Tibial artery (tissue), 4 donors: ENCODE measurements around the gene CDC45.
A peak's percentile ranks its signal among the peaks of the same experiment; 100 is the strongest.
"Not testable (repeated sequence)": the region's sequence is repeated elsewhere in the genome, so short reads cannot be mapped to it uniquely, and the experiment has no call there.

ENCODE experiments used
- DNase-seq, 2 donors: peaks; one replicate each; pipeline ENCODE4 v3.0.0-alpha.2; 2019
- H3K27ac ChIP-seq, 2 donors: fragments of 200-600 bp; sonication (generic) in 1 of 2; 1 replicate in 1 of 2; 2 replicates in 1 of 2; pipeline ENCODE4 v1.5.1; 2018 to 2019; ENCODE audit warnings: mild to moderate bottlenecking in 1 of 2
- H3K27me3 ChIP-seq, 2 donors: fragments of 200-600 bp; sonication (generic) in 1 of 2; one replicate each; pipeline versions ENCODE4 v1.5.1 to v1.6.0; 2016 to 2019
- H3K36me3 ChIP-seq, 3 donors: fragments of 200-600 bp; sonication (generic) in 2 of 3; one replicate each; pipeline ENCODE4 v1.5.1; 2016 to 2019; ENCODE audit warnings: mild to moderate bottlenecking in 2 of 3
- H3K4me1 ChIP-seq, 4 donors: fragments of 200-600 bp; sonication (generic) in 2 of 4; 1 replicate in 3 of 4; 2 replicates in 1 of 4; pipeline ENCODE4 v1.5.1; 2016 to 2019
- H3K4me3 ChIP-seq, 2 donors: fragments of 200-600 bp; sonication (generic) in 1 of 2; 1 replicate in 1 of 2; 2 replicates in 1 of 2; pipeline ENCODE4 v1.5.1; 2018 to 2019; ENCODE audit warnings: mild to moderate bottlenecking in 2 of 2
- H3K9me3 ChIP-seq, 3 donors: fragments of 200-600 bp; sonication (generic) in 1 of 3; one replicate each; pipeline ENCODE4 v1.5.1; 2016 to 2019
- intact Hi-C: fragments of 100-400 bp; cut with DNase I; formaldehyde crosslinking; loops from one replicate; pipeline ENCODE4 v1.15.0; 2023; ENCODE audit warnings: low total_unique reads
- TF ChIP-seq, protein P1 (sequence below), 2 experiments: fragments of 200-600 bp in 1 of 2; fragments of 450-650 bp in 1 of 2; IDR thresholded peaks; one replicate each; pipeline ENCODE4 v1.5.1; 2017 to 2019; ENCODE audit warnings: antibody characterized with exemption in 2 of 2, mild to moderate bottlenecking in 1 of 2, moderate library complexity in 1 of 2

The CDC45 gene

DNA sequence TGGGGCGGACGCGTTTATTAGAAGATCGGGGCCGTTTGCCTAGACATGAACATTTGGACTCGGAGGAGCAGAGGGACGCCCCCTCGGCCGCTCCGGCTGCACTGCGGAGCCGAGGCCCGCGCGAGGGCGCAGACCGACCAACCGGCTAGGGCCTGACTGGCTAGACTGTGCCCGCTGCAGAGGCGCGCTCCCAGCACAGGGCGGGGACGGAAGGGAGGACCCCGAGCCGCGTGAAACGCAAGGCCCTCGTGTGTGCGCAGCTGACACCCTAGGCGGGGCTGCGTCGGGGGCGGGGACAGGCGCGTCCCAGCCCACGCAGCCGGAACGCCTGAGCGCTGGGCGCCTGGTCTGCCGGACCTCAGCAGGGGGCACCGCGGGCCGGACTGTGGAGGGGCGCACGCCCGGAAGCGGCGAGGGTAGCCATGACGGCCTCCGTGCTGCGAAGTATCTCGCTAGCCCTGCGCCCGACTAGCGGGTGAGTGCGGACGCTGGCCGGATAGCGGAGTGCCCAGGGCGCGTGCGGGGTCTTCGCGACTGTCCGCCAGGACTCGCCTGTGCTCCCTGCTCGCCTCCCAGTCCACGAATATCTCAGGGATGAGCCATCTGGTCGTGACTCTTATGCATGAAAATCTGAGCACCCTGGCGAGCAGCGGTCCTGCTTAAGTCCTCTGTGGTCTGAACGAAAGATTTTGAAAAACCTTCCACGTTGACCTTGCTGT lies 47.4 kb upstream of the CDC45 start, which contains the start of gene MRPL40:
Gene MRPL40 (plus strand): TSS at position 413 of the 719 bp plus-strand sequence. CDS start 10 bp downstream, at position 423.
- peak within 1 kb of the TSS; percentile 80 for H3K4me3 ChIP-seq
- H3K27ac ChIP-seq, result peak within 1 kb of the TSS; percentile 90 to 93
- no peaks in the 10 kb centered on the region for H3K9me3 ChIP-seq
- TF ChIP-seq, protein P1, sequence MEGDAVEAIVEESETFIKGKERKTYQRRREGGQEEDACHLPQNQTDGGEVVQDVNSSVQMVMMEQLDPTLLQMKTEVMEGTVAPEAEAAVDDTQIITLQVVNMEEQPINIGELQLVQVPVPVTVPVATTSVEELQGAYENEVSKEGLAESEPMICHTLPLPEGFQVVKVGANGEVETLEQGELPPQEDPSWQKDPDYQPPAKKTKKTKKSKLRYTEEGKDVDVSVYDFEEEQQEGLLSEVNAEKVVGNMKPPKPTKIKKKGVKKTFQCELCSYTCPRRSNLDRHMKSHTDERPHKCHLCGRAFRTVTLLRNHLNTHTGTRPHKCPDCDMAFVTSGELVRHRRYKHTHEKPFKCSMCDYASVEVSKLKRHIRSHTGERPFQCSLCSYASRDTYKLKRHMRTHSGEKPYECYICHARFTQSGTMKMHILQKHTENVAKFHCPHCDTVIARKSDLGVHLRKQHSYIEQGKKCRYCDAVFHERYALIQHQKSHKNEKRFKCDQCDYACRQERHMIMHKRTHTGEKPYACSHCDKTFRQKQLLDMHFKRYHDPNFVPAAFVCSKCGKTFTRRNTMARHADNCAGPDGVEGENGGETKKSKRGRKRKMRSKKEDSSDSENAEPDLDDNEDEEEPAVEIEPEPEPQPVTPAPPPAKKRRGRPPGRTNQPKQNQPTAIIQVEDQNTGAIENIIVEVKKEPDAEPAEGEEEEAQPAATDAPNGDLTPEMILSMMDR (IDR thresholded peaks at IDR 0.05), result no peak
- peaks cover 0 to 31% (median 26%) of the 10 kb centered on the region in 4 donors for H3K4me1 ChIP-seq
- peaks cover 11 to 29% (median 13%) of the 10 kb centered on the region in 3 donors for H3K36me3 ChIP-seq
- intact Hi-C loops, result no loop called here
- H3K27me3 ChIP-seq, result no peaks in the 10 kb centered on the region
- peak; percentile 92 to 97 for DNase-seq

DNA sequence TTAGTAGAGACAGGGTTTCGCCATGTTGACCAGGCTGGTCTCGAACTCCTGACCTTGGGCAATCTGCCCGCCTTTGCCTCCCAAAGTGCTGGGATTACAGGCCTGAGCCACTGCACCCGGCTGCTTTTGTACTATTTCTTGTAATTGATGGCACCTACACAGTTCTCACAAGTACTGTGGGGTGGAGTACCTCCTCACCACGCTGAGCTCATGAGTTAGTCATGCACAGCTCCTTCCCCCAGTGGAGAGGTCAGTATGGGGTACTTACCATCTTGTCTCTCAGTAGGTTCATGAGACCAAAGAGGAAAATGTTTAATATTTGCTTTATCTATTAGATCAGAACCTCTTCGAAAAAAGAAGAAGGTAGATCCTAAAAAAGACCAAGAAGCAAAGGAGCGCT lies 45.3 kb upstream of the CDC45 start:
- TF ChIP-seq, protein P1 (IDR thresholded peaks at IDR 0.05), result no peak
- Histone ChIP-seq H3K36me3 (peaks cover 11 to 29% (median 13%) of the 10 kb centered on the region in 3 donors), H3K9me3 (no peaks in the 10 kb centered on the region), H3K4me3 (no peak overlapping the region), H3K4me1 (peaks cover 0 to 28% (median 24%) of the 10 kb centered on the region in 4 donors), H3K27ac (no peak overlapping the region), H3K27me3 (no peaks in the 10 kb centered on the region)
- DNase-seq, result no peak
- intact Hi-C loops, result no loop called here

DNA sequence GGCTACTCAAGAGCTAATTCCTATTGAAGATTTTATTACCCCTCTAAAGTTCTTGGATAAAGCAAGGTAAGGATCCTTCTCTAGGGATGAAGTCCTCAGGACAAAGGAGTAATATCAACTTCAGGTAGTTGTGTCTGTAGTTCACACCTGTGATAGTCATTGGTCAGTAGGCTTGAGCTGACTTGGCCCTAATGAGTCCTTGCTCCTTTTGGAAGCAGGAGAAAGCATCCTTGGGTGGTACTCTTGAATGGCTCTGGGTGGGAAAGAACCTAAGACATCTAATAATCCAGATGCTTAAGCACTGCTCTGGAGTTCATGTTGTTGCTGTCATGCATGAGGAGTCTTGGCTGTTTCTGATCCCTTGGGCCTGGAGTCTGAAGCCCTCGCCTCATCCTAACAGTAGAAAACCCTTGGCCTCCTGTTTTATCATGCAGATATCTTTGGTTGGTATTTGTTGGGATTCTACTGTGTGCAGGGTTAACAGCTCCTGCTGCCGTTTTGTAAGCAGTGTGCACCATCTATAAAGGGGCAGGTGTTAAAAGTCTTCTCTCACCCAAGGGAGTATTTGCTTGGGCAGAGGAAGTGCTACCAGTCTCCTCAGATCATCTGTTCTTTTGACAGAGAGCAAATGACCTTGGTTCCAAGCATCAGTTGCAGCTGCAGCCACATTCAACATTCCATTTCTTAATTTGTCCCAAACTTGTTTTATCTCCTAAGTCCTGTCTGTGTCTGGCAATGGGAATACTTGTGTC lies 44.7 kb upstream of the CDC45 start:
- Histone ChIP-seq H3K4me3 (no peak overlapping the region), H3K4me1 (peaks cover 0 to 22% (median 18%) of the 10 kb centered on the region in 4 donors), H3K9me3 (no peaks in the 10 kb centered on the region), H3K27ac (no peak overlapping the region), H3K36me3 (peaks cover 11 to 29% (median 13%) of the 10 kb centered on the region in 3 donors), H3K27me3 (no peaks in the 10 kb centered on the region)
- TF ChIP-seq, protein P1 (IDR thresholded peaks at IDR 0.05), result no peak
- DNase-seq, result no peak
- intact Hi-C loops, result no loop called here

DNA sequence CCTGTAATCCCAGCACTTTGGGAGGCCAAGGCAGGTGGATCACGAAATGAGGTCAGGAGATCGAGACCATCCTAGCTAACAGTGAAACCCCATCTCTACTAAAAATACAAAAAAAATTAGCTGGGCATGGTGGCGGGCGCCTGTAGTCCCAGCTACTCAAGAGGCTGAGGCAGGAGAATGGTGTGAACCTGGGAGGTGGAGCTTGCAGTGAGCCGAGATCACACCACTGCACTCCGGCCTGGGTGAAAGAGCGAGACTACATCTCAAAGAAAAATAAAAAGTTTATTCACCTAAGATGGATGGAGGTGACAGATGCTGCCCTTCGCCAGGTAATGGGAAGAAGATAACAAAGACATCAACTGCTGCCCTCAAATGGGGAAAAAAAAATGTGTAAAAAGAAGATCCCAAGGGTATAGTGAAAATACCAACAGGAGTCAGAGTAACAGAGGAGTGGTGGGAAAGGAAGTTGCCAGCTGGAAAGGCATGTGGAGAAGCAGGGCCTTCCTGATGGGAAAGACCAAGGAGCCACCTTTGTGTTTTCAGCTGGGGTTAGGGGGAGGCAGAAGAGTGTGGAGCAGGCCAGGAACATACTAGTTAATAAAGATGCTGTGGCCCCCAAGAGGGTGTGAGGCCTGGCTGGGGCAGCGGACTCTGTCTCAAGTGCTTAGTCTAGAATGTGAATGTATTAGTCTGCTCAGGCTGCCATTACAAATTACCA lies 43.1 kb upstream of the CDC45 start:
- H3K4me3 ChIP-seq, H3K27ac ChIP-seq, H3K9me3 ChIP-seq, H3K27me3 ChIP-seq, intact Hi-C loops, DNase-seq: not testable (repeated sequence)
- peaks cover 11 to 39% (median 13%) of the 10 kb centered on the region in 3 donors for H3K36me3 ChIP-seq
- H3K4me1 ChIP-seq, result peaks cover 0 to 11% (median 8%) of the 10 kb centered on the region in 4 donors

DNA sequence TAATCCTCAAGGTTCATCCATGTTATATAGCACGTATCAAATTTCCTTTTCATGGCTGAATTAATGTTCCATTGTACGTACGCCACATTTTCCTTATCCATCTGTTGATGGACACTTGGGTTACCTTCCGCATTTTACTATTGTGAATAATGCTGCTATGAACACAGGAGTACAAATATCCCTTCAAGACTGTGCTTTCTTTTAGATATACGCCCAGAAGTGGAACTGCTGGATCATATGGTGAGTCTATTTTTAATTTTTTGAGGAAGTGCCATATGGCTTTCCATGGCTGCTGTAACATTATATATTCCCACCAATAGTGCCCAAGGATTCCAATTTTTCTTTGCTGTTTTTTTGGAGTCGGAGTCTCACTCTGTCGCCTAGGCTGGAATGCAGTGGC lies 41.4 kb upstream of the CDC45 start:
- H3K27me3 ChIP-seq, result no peaks in the 10 kb centered on the region
- intact Hi-C loops, result no loop called here
- DNase-seq, result no peak
- no peak overlapping the region for H3K4me3 ChIP-seq
- H3K27ac ChIP-seq, result no peak overlapping the region
- peaks cover 0 to 5% (median 3%) of the 10 kb centered on the region in 4 donors for H3K4me1 ChIP-seq
- TF ChIP-seq, protein P1 (IDR thresholded peaks at IDR 0.05), result no peak
- H3K9me3 ChIP-seq, result no peaks in the 10 kb centered on the region
- H3K36me3 ChIP-seq, result peaks cover 13 to 51% (median 13%) of the 10 kb centered on the region in 3 donors
